Measurements from ENCODE around the gene MT1F.
A peak's percentile ranks its signal among the peaks of the same experiment; 100 is the strongest.
"Not testable (repeated sequence)": the region's sequence is repeated elsewhere in the genome, so short reads cannot be mapped to it uniquely, and the experiment has no call there.

Gene MT1F

GRCh38 chr16:56673921-56674320 is 16.2 kb downstream of the MT1F start:
- DNase-seq: no peak

GRCh38 chr16:56674570-56674969 is 16.8 kb downstream of the MT1F start:
- not testable (repeated sequence) for DNase-seq

- DNase-seq: no peak
Observed at GRCh38 chr16:56675685-56676210, 18.0 kb downstream of the MT1F start.

GRCh38 chr16:56677474-56677873 is 19.7 kb downstream of the MT1F start:
- DNase-seq: no peak

GRCh38 chr16:56679078-56679730 is 21.4 kb downstream of the MT1F start:
- no peak for DNase-seq

- DNase-seq: no peak
Observed at GRCh38 chr16:56679818-56680217, 22.1 kb downstream of the MT1F start.

- DNase-seq: peak; percentile 80
Observed at GRCh38 chr16:56681939-56682702, 24.4 kb downstream of the MT1F start, which contains the start of gene MT1X. Gene MT1X, plus strand, starts transcription at chr16:56682470. Its CDS starts 71 bp downstream, at chr16:56682541.

GRCh38 chr16:56682703-56683397 is 25.1 kb downstream of the MT1F start:
- no peak for DNase-seq

GRCh38 chr16:56683424-56684172 is 25.8 kb downstream of the MT1F start:
- DNase-seq: no peak

GRCh38 chr16:56684256-56684925 is 26.6 kb downstream of the MT1F start:
- DNase-seq: no peak

- DNase-seq: no peak
Observed at GRCh38 chr16:56684926-56685590, 27.3 kb downstream of the MT1F start.

- no peak for DNase-seq
Observed at GRCh38 chr16:56686758-56687157, 29.0 kb downstream of the MT1F start.

- DNase-seq: no peak
Observed at GRCh38 chr16:56688762-56689161, 31.0 kb downstream of the MT1F start.

GRCh38 chr16:56689171-56689570 is 31.4 kb downstream of the MT1F start:
- DNase-seq: no peak

GRCh38 chr16:56690420-56691122 is 32.8 kb downstream of the MT1F start:
- no peak for DNase-seq

- no peak for DNase-seq
Observed at GRCh38 chr16:56691885-56692284, 34.1 kb downstream of the MT1F start.

GRCh38 chr16:56695246-56695645 is 37.5 kb downstream of the MT1F start:
- DNase-seq: no peak

- no peak for DNase-seq
Observed at GRCh38 chr16:56697456-56698155, 39.8 kb downstream of the MT1F start.

GRCh38 chr16:56700195-56700594 is 42.4 kb downstream of the MT1F start:
- no peak for DNase-seq

- no peak for DNase-seq
Observed at GRCh38 chr16:56700631-56701030, 42.9 kb downstream of the MT1F start.
